ENCODE measurements around the gene DLGAP1. TPM values are rescaled to one million over a fixed set of nuclear protein-coding genes. Genes with fewer than 3 reads are reported as not detected.

DLGAP1 gene
- polyA plus RNA-seq, 1 experiment, result 0.09 TPM

GRCh38 chr18:3889121-3889520 is 566.0 kb downstream of the DLGAP1 start:
- Histone ChIP-seq H3K27me3 (ENCODE audit: control insufficient read depth, insufficient read depth, low read length) (no peaks in the 10 kb centered on the region), H3K9me3 (ENCODE audit: control insufficient read depth, insufficient read depth, low read length) (no peaks in the 10 kb centered on the region), H3K27ac (ENCODE audit: low read depth, low read length) (no peak overlapping the region), H3K4me3 (ENCODE audit: low read depth, low read length) (no peak overlapping the region)
- no peak for DNase-seq (ENCODE audit: low read depth, low spot score)
- ChIA-PET POLR2A (no interaction called here), CTCF (interaction anchor here (0.9 to 3.0 kb wide), 3 partner anchors 20 to 109 kb away, joined by 5 to 12 read pairs (median 5); no protein-coding TSS in a partner anchor)
- TF ChIP-seq CTCF (IDR thresholded peaks at IDR 0.05; ENCODE audit: low read depth, low read length), result no peak

GRCh38 chr18:3886575-3887322 is 568.4 kb downstream of the DLGAP1 start:
- H3K27me3 ChIP-seq (ENCODE audit: control insufficient read depth, insufficient read depth, low read length), result no peaks in the 10 kb centered on the region

GRCh38 chr18:3885209-3885792 is 569.8 kb downstream of the DLGAP1 start:
- ChIA-PET POLR2A (no interaction called here), CTCF (interaction anchor here (0.5 to 1.7 kb wide), 7 partner anchors 10 to 114 kb away, joined by 3 to 9 read pairs (median 4); no protein-coding TSS in a partner anchor)
- 0 out of 2 replicates have a peak, but pooled peaks cover 1% of the 10 kb centered on the region for H3K9me3 ChIP-seq (ENCODE audit: control insufficient read depth, insufficient read depth, low read length)
- peak; percentile 28; the same call in 1 of the 2 replicates for TF ChIP-seq CTCF (IDR thresholded peaks at IDR 0.05; ENCODE audit: low read depth, low read length)
- H3K27me3 ChIP-seq (ENCODE audit: control insufficient read depth, insufficient read depth, low read length), result no peaks in the 10 kb centered on the region
- no peak overlapping the region for H3K4me3 ChIP-seq (ENCODE audit: low read depth, low read length)
- H3K27ac ChIP-seq (ENCODE audit: low read depth, low read length), result no peak overlapping the region
- no peak for DNase-seq (ENCODE audit: low read depth, low spot score)

More at GRCh38 chr18:3886575-3887322, 568.4 kb downstream of the DLGAP1 start:
- ChIA-PET CTCF (interaction anchor here (1.2 to 1.4 kb wide), 2 partner anchors 17 to 109 kb away, joined by 3 read pairs; no protein-coding TSS in a partner anchor), POLR2A (interaction anchor here (0.6 kb wide), 1 partner anchor 299 kb away, joined by 3 read pairs; no protein-coding TSS in a partner anchor)
- H3K27ac ChIP-seq (ENCODE audit: low read depth, low read length), result no peak overlapping the region
- no peaks in the 10 kb centered on the region for H3K9me3 ChIP-seq (ENCODE audit: control insufficient read depth, insufficient read depth, low read length)
- no peak for DNase-seq (ENCODE audit: low read depth, low spot score)
- no peak overlapping the region for H3K4me3 ChIP-seq (ENCODE audit: low read depth, low read length)
- no peak for TF ChIP-seq CTCF (IDR thresholded peaks at IDR 0.05; ENCODE audit: low read depth, low read length)

- no peak for DNase-seq (ENCODE audit: low read depth, low spot score)
- Histone ChIP-seq H3K4me3 (ENCODE audit: low read depth, low read length) (no peak overlapping the region), H3K27ac (ENCODE audit: low read depth, low read length) (no peak overlapping the region), H3K27me3 (ENCODE audit: control insufficient read depth, insufficient read depth, low read length) (peaks cover 2% of the 10 kb centered on the region), H3K9me3 (ENCODE audit: control insufficient read depth, insufficient read depth, low read length) (peaks cover 15% of the 10 kb centered on the region; the same call in 1 of the 2 replicates)
- no peak for TF ChIP-seq CTCF (IDR thresholded peaks at IDR 0.05; ENCODE audit: low read depth, low read length)
- ChIA-PET POLR2A (no interaction called here), CTCF (no interaction called here)
These were observed 575.3 kb downstream of the DLGAP1 start for GRCh38 chr18:3879836-3880120.

All from AG04450 (cell line).